OCI-M2 (cell line): ENCODE measurements around the gene STARD13.

Experiments used
- DNase-seq: peaks from one replicate; lab custom pipeline; 2025; ENCODE audit not compliant: unreplicated experiment; lab: John Stamatoyannopoulos, UW

The STARD13 gene

DNA sequence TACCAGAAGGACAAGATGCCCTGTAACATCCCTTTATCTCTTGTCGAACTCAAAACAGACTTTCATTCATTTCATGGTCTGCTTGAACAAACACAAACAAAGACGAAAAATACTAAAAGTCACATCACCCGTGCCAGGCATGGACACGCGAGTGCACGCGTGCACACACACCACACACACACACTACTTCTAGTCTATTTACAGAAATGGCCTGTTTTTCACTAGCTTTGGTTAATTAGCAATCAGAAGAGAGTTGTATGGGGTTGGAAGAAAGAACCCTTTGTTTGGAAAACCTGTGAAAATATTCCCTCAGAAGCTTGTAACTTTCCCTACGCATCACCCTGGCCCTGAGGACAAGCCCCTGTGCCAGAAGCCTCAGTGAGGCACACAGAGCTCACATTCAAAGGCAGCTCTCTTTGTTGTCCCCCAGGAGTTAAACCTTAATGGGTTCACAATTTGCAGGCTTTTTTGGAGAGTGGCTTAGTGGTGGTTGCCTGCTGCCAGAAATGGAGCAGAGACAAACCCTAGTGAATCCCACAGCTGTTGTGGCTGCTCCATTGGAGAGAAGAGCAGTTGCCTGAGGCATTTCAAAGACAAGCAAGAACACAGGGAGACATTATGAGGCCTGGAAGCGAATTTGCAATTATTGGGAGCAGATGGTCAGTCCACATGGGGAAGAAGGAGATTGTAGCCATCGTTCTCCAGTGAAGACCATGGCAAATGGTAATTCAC is 55.9 kb downstream of the STARD13 start:
- DNase-seq, result no peak

DNA sequence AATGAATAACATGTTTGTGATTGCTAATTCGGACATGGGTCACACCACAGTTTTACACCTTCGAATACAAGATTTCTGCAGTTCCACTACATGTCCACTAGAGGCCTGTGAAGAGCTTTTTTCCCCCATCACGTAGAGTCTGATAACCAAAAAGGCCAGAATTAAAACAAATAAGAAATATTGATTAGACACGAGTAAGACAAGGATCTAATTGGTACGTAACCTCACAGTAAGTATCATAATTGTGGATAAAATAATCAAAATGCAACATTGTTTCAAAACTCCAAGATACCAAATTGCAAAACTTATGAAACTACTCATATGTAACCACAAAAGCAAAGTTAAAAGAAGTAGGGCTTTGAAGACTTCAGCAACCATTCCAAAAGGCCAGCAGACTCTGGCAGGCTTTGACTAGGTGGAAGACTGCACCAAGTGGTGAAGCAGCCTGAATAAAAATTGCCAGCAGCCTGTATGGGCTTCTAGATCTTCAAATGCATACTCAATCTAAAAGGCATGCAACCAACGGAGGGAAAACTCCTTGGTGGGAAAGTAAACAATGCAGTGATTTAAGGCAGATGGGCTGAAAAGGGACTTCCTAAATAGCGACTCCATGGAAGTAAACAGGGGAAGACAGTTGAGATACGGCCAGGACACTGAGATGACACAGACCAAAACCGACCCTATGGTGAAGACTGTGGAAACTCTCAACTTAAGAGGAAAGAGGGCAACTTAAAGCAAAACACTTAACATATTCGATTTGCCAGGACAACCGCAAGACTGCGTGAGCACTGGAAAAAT is 56.7 kb downstream of the STARD13 start:
- DNase-seq, result no peak

DNA sequence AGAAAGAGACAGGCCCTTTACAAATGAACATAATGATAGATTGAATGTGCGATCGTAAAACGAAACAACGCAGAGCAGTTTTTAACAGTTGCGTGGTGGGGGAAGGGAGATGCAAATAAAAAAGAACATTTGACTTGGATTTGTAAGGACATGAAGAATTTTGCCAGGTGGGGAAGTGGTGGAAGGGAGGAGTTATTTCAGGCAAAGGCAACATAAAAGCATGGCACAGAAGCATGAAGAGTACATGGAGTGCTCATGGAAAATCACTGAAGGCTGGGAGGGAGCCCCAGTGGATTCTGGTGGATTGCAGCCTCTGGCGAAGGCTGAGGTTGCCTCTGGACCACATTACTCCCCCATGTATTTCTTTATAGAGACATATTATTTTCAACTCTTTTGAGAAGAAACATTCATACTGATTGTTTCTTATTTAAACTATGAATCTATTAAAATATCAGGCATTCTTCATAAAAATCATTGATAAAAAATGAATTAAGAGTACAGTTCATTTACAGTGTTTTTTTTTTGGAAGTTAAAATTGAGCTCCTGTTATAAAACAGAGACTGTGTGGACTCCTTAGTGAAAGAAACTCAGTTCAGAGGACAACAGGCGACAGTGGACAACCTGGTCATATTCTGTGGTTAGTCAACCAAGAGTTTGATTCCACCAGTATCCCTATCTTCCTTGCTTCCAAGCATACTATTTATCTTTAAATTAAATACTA is 57.5 kb downstream of the STARD13 start:
- no peak for DNase-seq

DNA sequence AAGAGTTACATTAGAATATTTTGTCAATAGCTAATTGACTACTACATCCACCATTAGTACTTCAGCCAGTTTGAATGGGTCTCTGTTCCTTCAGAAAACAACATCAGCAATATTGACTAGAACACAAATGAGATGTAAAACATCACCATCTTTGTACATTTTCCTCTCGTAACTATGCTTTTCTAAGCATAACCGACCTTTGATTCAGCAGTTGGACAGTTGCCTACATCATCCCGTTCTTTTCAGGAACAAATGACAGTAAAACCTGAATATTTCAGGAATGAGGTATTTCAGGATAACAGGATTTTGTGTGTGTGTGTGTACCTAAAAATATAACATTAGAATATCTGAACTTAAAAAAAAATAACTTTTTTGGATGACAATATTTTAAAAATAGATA is 60.9 kb downstream of the STARD13 start:
- DNase-seq, result no peak

DNA sequence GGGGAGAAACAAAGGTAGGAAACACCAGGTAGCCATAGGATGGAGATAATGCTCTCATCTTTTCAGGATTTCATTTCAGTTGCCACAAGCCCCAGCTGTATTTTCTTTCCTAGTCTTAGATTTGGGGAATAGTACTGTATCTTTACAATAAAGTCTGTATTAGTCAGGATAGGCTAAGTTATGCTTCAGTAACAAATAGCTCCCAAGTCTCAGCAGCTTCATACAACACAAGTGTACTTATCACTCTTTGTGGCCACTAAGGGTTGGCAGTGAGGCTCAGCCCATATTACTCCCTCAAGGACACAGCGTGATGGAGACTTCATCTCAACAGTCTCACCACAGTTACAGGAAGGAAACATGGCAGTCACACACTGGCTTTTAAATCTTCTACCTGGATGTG is 61.4 kb downstream of the STARD13 start:
- no peak for DNase-seq

DNA sequence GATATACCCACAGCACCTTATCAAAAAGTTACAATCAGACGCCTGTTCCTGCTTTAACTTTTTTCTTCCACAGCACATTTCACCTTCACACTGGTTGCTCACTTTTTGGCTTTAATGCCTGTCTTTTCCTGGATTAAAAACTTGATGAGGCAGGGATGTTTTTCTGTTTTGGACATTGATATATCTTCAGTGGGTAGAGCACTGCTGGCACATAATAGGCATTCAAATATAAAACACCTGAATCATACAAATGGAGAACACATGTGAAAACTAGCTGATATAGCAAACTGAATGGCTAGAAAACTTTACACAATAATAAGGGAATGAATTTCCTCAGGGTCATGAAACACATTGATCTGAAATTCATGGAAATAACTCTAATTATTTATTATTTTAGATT is 65.6 kb downstream of the STARD13 start:
- no peak for DNase-seq

DNA sequence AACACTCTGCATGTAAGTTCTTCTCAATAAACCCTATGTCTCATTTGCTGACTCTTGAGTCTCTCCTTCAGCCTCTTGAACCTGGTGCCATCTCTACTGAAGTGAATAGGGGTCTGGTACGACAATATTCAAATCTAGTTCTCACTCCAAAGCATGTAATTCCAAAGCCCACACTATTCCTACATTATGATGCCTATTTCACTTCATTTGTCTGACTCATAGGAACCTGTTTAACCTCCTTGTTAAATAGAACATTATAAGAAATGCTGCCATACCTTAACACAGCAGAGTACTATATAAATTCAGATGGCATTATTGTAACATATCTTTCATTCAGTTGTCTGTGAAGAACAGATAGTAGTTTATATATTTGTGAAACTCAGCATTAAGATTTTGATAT is 67.1 kb downstream of the STARD13 start:
- DNase-seq, result no peak

DNA sequence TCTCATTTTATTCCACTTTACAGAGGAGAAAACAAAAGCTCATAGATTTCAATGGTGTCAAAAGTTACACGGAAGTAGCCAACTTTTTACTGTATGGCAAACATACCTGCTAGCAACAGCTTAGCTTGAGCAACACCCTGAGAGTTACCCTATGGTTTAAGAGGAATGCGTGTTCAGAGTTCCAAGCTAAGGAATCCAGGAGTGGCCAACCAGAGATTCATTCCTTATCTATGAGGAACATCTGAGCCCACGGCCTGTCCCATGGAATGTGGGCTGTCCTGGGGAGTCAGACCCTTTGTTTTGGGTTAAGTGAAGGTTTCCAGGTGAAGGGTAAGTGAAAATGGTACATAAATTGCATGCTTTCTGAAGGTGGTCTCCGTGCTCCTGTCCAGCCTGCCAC is 67.5 kb downstream of the STARD13 start:
- no peak for DNase-seq

DNA sequence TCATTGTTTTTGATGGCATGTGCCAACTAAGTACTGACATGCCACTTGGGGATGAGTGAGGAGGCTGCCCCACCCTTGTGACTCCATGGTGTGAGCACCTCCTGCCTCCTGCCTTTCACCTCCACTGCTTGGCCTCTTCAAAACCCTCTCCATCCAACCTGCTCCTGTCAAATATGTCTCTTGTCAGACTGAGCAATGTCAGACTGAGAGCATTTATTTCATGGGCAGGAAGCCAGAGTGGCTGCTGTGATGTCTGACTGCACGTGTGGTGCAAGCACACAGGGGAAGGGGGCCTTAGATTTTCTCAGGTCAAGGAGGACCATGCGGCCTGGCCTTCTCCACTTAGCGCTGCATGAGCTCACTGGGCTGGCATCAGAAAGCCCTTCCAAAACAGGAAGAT is 68.3 kb downstream of the STARD13 start:
- DNase-seq, result no peak

DNA sequence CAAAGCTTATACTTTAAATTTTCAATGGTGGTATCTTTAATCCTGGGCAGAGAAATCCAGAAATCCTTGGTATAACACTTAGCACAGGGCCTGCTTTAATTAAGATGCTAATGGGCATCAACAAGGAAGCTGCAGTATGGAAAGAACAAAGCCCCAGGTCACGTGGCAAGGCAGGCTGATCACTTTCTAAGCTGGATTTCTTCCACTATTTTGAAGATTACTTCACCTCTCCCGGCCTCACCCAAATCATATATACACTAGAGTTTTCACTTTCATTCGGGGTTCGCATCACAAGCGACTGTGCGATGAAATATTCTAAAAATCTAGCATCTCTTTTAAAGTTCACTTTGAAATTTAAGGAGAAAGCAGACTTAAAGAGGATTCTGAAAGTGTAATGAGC is 71.8 kb downstream of the STARD13 start:
- no peak for DNase-seq

DNA sequence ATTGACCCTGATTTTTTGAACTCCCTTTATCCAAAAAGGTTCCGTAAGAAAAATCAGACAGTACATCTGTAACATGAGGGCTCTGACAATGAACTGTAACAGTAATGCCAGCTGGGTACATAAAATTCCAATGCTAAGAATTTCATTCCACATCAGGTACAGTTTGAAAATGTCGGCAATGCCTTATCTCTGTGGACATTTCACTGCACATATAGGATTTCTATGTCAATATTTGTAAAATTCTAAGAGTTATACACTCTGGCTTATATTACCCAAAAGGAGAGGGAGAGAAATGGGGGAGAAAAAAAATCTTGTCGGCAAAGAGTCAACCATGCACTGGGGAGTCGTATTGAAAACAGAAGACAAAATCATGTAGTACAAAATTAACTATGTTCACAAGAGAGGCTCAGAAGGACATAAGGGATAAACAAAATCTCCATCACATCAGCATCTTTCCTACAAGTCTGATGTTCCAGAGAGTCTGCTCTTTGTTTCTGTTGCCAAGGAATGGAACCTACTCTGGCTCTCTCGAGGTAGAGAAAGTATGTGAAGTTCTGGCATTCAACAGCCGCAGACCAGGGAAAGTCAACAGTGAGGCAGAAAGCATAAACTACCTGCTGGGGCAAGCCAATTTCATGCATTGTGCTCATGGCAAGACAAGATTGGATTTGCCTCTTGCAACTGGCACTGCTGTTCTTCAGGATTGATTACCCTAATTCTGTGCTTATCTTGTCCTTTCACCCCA is 72.4 kb downstream of the STARD13 start:
- DNase-seq, result no peak

DNA sequence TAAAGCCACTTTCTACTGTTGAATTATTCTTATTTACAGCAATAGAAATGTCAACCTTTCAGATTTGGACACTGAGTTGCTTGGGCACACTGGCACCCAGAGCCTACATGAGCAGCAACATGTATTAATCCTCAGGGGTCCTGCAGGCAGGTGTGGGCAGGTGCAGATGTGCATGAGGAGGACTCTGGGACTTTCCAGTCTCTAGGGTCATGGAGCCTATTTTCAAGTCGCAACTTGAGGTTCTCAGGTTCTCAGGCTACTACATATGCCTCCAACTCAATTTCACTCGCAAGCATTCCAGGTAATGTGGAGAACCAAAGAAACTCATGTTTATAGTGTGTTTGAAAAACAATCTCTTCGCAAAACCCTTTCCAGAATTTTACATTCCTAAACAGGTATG is 73.2 kb downstream of the STARD13 start:
- no peak for DNase-seq

DNA sequence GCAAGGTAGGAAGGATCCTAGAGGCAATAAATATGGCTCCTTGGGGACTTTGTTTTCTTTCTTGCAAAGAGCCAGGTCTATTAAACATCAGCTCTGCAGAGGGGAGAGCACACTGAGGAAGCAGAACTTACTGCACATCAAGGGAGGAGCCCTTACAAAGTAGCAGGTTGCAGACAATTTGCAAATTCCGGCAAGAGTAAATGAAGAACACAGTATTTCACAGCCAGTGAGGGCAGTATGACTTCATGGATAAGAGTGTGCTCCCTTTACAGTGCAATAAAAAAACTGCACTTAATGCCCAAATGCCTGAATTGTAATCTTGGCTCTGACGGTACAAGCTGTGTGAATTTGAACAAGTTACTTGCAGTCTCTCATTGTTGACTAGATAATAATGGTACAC is 75.5 kb downstream of the STARD13 start:
- no peak for DNase-seq

DNA sequence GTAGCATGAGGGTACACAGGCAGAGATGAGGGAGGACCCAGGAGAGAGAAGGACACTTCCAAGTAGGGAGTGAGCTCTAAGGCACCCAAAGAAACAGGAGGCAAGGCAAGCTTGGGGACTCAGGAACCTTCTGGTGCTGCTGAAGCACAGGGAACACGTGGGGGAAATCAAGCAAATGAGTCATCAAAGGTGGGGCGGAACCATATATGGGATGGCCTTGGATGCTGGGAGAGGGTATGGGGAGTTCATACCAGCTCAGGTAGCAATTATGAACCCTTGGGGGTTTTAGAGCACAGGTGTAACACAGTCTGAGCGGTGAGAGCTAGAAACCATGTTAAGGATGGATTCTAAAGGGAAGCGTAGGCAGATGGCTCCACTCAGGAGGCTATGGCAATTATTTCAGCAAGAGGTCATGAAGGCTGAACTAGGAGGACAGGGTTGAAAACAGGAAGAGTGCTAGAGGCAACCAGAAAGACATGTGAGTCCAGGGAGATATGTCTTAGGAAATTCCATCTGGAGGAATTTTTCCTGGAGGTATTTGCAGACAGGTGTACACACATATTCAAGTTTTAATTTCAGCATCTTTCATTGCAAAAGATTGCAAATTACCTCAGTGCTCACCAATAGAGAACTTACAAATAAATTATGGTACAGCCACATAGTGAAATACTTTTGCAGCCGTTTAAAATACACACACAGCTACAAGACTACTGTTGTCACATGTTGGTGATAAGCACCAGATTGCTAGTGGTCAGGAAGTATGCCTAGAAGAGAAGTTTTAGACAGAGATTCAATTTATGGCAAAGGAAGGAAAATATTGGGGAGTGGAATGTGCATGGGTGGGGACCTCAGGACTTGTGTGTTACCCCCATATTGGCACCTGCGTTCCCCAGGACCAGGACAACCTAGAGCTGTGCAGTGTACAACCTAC is 77.0 kb downstream of the STARD13 start:
- no peak for DNase-seq

DNA sequence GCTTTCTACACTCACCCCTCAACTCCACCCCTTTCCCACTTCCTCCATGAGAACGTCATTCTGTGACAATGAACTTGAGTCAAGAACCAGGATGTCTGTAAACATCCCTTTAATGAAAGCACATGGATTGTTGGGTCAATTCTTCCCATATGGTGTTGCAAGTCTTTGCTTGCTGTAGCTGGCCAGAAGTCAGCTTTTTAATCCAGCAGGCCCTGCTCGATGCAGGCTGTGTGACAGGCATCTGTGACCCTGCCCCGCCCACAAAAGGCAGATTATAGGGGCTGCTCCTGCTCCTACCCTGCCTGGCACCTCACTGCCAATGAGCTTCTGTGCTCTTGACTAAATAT is 78.0 kb downstream of the STARD13 start:
- no peak for DNase-seq

DNA sequence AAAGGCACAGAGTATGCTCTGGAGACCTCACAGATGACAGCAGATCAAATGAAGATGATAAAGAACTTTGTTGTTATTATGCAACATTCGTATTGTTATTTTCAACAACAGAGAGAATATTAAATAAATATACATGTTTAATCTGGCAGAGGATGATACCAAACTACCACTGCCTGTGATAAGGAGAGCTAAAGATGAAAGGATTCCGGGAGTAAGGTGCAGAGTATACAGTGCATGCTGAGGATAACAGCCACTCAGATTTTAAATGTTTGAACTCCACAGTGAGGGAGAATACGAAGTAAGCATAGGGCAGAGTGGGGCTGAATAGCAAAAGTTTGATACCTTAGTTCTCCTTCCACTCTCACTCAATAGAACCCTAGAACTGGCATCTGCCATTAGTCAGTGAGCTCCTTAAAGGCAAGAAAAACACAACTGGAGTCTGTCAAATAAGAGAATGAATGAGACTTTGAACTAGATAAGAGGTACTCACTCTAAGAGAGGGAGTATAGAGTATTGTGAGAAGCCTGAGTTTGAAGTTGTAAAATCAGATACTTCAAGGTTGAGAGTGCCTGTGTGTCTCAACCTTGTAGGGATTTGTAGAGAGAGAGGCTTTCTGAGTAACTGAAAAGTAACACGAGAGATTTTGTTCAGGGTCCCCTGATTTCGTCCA is 78.5 kb downstream of the STARD13 start:
- no peak for DNase-seq

DNA sequence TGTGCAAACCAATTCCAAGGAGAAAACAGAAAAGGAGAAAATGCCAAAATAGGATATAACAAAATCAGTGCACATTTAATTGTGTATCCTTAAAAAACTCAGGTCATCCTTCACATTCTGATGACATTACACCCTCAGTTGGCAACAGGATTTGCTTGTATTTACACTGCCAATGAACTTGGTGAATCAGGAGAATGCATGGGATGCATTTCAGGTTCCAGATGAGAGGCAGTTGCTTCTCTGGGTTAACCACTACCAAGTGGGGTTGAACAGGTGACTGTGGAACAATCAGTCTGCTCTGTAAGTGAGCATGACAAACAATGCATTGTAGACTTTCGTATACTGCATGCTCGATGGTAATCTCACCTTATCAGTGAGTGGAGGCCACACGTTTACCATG is 79.1 kb downstream of the STARD13 start:
- DNase-seq, result no peak

DNA sequence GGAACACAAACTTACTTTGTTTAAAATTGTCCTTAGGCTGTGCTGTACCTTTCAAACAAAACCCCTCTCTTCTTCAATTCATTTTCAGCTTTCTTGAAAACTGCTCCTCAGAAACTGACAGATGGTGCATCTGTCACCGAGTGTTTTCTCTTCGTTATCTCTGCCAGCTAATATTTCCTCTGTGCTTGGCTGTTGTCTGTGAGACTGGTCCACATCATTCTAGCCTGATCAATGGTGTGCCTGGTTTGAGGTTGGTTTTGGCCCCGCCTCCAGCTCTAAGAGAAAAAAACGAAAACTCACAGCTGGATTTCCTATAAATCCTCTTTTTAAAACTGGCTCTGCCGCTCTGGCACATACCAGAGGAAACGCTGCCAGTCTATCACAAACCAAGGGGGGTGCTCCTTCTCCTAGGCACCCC is 79.7 kb downstream of the STARD13 start:
- DNase-seq, result no peak

DNA sequence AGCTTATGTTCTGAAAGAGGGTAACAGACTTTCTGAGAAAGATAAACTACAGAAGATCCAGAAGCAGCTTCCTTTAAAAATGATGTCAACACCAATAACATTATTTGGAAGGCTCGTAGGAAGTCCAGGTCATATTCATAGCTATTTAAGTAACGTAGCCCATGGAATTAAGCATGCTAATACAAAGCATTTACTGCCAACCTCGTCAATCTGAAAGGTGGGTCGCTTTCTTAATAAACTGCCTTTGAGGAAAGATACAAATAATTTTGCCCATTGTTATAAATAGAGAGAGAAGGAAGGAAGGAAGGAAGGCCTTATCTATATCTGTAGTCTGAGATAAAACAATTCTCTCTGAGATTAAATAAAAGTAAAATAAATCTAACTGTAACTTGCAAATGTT is 80.3 kb downstream of the STARD13 start:
- no peak for DNase-seq
